GM08714 (cell line): ENCODE results near the gene SCNN1G.

ENCODE experiments used
- H3K4me3 ChIP-seq: fragments of 200-500 bp; sonication (Bioruptor generic); 2 replicates; pipeline ENCODE4 v1.5.1; 2014; ENCODE audit warnings: mild to moderate bottlenecking, low read length, inconsistent platforms
- ZNF274 ChIP-seq: IDR thresholded peaks from 2 replicates; pipeline ENCODE4 v1.6.1; 2012; ENCODE audit warnings: mild to moderate bottlenecking, low read depth, low read length

The SCNN1G gene

GRCh38 chr16:23207485-23207884, 24.9 kb downstream of the SCNN1G start:
- no peak overlapping the region for H3K4me3 ChIP-seq
- TF ChIP-seq ZNF274: no peak

DNA sequence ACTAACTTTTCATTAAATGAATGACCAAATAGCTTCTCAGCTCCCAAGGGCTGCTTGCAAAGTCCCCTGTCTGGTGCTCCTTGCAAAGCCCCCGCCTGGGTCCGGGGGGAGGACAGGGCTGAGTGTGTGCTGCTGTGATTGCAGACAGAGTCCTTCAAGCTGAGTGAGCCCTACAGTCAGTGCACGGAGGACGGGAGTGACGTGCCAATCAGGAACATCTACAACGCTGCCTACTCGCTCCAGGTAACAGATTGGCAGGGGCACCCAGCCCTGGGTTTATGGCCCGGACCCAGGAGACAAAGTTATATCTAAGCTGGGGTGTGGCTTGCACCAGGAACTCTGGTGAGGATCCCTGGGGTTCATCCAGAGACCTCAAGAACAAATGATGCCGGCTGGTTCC, 27.1 kb downstream of the SCNN1G start:
- TF ChIP-seq ZNF274: no peak
- H3K4me3 ChIP-seq: no peak overlapping the region

DNA sequence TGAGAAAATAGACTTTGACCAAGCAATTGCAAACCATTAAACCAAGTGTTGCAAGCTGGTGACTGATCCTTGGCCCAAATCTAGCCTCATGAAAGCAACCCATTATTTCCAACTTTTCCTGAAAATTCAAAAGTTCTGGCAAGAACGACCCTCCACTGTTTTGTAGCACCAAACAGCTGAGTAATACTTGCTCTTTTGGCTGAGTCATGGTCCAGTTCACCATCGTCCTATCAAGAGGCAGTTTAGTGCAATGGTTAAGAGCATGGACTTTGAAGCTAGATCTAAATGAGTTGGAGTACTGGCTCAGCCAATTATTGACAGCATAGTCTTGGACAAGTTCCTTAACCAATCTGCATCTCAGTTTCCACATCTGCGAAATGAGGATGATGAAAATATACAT, 31.3 kb downstream of the SCNN1G start:
- no peak overlapping the region for H3K4me3 ChIP-seq
- no peak for TF ChIP-seq ZNF274

- TF ChIP-seq ZNF274: no peak
- no peak overlapping the region for H3K4me3 ChIP-seq
These were observed 32.3 kb downstream of the SCNN1G start for GRCh38 chr16:23214796-23215195.

DNA sequence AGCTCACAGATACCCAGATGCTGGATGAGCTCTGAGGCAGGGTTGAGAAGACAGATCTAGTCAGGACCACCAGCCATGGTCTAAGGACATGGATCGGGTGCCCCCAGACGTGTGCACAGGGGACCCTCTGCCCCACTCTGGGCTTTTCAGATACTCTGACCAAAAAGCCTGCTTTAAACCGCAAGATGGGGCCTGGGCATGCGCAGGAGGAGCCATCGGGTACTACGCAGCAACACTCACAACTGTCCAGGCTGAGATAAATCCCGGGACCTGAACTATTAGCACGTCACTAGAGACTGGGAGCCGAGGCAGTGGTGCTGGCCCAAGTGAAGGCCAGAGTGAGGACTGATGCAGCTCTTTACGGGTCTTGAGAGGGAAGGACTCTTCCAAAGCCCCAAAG, 32.9 kb downstream of the SCNN1G start:
- H3K4me3 ChIP-seq: no peak overlapping the region
- no peak for TF ChIP-seq ZNF274

- no peak for TF ChIP-seq ZNF274
- H3K4me3 ChIP-seq: no peak overlapping the region
These were observed 34.2 kb downstream of the SCNN1G start for GRCh38 chr16:23216658-23217246.

- TF ChIP-seq ZNF274: no peak
- no peak overlapping the region for H3K4me3 ChIP-seq
These were observed 35.1 kb downstream of the SCNN1G start for GRCh38 chr16:23217646-23218045.

DNA sequence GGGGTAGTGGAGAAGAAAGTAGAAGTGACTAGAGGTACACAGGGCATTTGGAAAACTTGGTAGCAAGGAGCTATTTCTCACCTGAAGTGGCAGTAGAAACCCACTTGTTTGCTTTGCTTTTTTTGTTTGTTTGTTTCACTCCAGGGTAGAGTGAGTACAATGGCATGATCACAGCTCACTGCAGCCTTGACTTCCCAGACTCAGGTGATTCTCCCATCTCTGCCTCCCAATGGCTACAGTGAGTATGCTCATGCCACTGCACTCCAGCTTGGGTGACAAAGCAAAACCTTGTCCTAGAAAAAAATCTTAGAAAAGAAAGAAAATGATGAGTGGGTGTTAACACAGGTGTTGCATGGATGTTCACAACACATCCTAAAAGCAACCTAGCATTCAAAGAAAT, 40.4 kb downstream of the SCNN1G start:
- H3K4me3 ChIP-seq: no peak overlapping the region
- TF ChIP-seq ZNF274: no peak

- TF ChIP-seq ZNF274: no peak
- no peak overlapping the region for H3K4me3 ChIP-seq
These were observed 40.8 kb downstream of the SCNN1G start for GRCh38 chr16:23223368-23223767.

- no peak for TF ChIP-seq ZNF274
- no peak overlapping the region for H3K4me3 ChIP-seq
These were observed 42.6 kb downstream of the SCNN1G start for GRCh38 chr16:23225109-23225508.

DNA sequence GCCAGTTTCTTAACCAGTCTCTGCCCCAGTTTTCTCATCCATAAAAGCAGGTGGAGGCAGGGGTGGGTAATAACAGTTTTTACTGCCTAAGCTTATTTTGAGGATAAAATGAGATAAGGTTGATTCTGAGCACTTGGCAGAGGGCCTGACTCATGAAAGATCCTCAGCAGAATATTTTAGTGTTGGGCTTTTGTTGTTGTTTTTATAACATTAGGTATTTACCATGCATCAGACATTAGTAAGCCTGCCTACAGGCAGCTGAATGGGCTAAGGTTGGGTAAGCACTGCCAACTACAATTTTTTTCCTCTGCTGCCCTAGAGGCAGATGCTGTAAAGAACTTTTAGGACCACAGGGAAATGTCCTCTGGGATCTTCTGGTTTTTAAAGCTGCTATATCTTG, 43.1 kb downstream of the SCNN1G start:
- H3K4me3 ChIP-seq: no peak overlapping the region
- no peak for TF ChIP-seq ZNF274

GRCh38 chr16:23227529-23227928, 45.0 kb downstream of the SCNN1G start:
- no peak for TF ChIP-seq ZNF274
- no peak overlapping the region for H3K4me3 ChIP-seq

- no peak for TF ChIP-seq ZNF274
- no peak overlapping the region for H3K4me3 ChIP-seq
These were observed 47.2 kb downstream of the SCNN1G start for GRCh38 chr16:23229714-23230113.

GRCh38 chr16:23232806-23233205, 50.3 kb downstream of the SCNN1G start:
- TF ChIP-seq ZNF274: no peak
- no peak overlapping the region for H3K4me3 ChIP-seq

GRCh38 chr16:23235176-23235575, 52.6 kb downstream of the SCNN1G start:
- TF ChIP-seq ZNF274: no peak

DNA sequence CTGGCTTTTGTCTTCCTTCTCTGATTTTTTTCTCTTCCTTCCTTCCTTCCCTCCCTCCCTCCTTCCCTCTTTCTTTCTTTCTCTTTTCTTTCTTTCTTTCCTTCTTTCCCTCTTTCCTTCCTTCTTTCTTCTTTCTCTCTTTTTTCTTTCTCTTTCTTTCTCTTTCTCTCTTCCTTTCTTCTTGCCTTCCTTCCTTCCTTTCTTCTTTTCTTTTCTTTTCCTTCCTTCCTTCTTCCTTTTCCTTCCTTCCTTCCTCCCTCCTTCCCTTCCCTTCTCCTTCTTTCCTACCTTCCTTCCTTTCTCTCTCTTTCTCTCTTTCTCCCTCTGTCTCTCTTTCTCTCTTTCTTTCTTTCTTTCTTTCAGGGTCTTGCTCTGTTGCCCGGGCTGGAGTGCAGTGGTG, 54.4 kb downstream of the SCNN1G start:
- H3K4me3 ChIP-seq: no peak overlapping the region
- no peak for TF ChIP-seq ZNF274

More at GRCh38 chr16:23235176-23235575, 52.6 kb downstream of the SCNN1G start:
- no peak overlapping the region for H3K4me3 ChIP-seq
